Esophagus squamous epithelium (tissue), 4 donors: Measurements from ENCODE around the gene LRP1B.

Experiments
- CTCF ChIP-seq, 6 experiments: fragments of 450-650 bp in 4 of 6; fragments of 200-600 bp in 2 of 6; sonication (generic) in 2 of 6; IDR thresholded peaks; one replicate each; pipeline ENCODE4 v1.5.1; 2016 to 2019; ENCODE audit warnings: antibody characterized with exemption in 6 of 6, mild to moderate bottlenecking in 4 of 6, moderate library complexity in 4 of 6
- POLR2A ChIP-seq, 4 donors: fragments of 450-650 bp; IDR thresholded peaks; one replicate each; pipeline ENCODE4 v1.6.1; 2017; ENCODE audit warnings: antibody characterized with exemption in 4 of 4, mild to moderate bottlenecking in 4 of 4, moderate library complexity in 3 of 4

GRCh38 chr2:140737006-140737405 is 1393.8 kb downstream of the LRP1B start:
- no peak for TF ChIP-seq CTCF (IDR thresholded peaks at IDR 0.05)
- TF ChIP-seq POLR2A (IDR thresholded peaks at IDR 0.05) = no peak
